GM20431 (cell line): ENCODE measurements around the gene PISD.

ENCODE experiments used
- in situ Hi-C: fragments of 300-500 bp; cut with MseI, MboI; formaldehyde crosslinking; loops from one replicate; pipeline ENCODE4 v1.15.0; 2020; ENCODE audit warnings: low sequenced_read_pairs; ENCODE audit not compliant: unreplicated experiment

Gene PISD

GRCh38 chr22:31583861-31584485 lies 78.0 kb downstream of the PISD start:
- in situ Hi-C loops: no loop called here

GRCh38 chr22:31579835-31580242 lies 82.2 kb downstream of the PISD start:
- in situ Hi-C loops: no loop called here

- in situ Hi-C loops: no loop called here
Measured at GRCh38 chr22:31578171-31578570, 83.8 kb downstream of the PISD start.

GRCh38 chr22:31577711-31578110 lies 84.3 kb downstream of the PISD start:
- in situ Hi-C loops: no loop called here

GRCh38 chr22:31575190-31575589 lies 86.8 kb downstream of the PISD start:
- in situ Hi-C loops: no loop called here

GRCh38 chr22:31574055-31574670 lies 87.9 kb downstream of the PISD start:
- in situ Hi-C loops: no loop called here

GRCh38 chr22:31572939-31573338 lies 89.1 kb downstream of the PISD start:
- in situ Hi-C loops: no loop called here

DNA sequence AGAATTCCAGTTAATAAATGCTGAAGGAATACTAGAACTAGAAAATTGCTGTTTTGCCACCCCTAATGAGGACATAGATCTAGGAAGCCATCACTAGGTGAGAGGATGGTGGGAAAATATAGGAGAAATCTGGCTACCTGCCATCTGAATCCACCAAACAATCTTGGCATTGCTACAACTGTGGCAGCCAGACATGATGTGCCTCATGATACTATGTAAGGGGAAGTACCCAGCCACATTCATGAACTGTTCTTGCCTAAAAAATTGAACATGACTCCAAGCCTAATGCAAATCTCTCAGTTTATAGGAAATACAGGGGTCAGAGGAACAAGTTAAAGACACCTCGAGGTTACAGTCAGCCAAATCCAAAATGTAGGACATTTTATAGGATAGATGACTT lies 92.9 kb downstream of the PISD start:
- in situ Hi-C loops: no loop called here
